HG03135 (cell line): Measurements from ENCODE around the gene ZBTB7A.

Source experiments
- ATAC-seq: cut with Tn5 transposase; IDR thresholded peaks from one replicate; pipeline ENCODE4 v1.9.1; 2021; ENCODE audit warnings: mild to moderate bottlenecking, moderate library complexity; ENCODE audit not compliant: unreplicated experiment

ZBTB7A gene

DNA sequence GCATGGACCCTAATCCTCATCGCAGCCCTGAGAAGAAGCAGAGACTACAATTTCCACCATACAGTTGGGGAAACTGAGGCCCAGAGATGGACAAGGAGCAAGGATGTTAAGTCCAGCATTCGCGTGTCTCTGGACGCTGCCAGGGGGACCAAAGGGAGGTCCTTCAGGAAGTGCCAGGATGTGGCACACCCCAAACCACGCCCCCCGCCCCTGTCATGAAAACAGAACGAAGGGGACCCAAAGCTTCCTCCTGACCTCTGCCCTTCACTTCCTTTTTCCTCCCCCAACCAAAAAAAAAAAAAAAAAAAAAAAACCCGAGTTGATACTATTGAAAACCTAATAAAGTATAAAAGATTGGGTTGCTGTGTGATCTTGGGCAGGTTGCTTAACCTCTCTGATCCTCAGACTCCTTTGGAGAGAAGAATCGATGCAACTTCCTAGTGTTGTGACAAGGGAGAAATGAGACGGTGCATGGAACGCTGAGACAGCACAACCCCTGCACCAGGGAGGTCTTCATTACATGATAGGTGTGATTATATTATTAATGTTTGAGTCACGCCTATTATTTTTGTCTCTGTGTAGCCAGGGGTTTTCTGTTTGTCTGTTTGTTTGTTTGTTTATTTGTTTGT is 2.7 kb upstream of the ZBTB7A start:
- ATAC-seq = no peak

DNA sequence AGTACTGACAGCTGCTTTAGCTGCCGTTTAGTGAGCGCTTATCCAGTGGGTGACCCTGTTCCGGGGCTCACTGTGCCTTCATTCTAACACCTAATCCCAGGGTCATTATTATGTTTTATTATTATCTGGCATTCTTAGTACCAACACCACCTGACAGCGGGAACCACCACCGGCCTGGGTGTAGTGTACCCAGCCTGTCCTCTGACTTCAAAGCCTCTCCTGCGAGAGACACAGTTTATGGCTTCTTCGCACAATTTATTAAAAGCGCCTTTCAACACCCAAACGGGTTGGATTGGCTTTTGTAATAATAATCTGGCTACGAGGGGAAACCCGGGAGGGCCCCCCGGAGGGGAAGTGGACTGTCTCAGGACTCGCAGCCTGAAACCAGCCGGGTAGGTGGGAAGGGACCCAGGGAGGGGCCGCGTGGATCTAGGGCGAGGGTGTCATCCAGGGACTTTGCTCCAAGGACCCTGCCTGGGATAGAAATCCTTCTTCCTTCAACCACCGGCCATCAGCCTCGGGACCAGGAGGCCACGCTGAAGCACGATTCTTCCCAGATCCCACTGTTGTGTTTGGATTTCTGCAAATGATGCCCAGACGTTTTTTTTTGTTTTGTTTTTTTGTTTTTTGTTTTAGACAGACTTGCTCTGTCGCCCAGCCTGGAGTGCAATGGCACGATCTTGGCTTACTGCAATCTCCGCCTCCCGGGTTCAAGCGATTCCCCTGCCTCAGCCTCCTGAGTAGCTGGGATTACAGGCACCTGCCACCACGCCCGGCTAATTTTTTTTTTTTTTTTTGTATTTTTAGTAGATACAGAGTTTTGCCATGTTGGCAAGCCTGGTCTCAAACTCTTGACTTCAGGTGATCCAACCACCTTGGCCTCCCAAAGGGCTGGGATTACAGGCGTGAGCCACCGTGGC is 1.6 kb upstream of the ZBTB7A start:
- ATAC-seq = no peak

DNA sequence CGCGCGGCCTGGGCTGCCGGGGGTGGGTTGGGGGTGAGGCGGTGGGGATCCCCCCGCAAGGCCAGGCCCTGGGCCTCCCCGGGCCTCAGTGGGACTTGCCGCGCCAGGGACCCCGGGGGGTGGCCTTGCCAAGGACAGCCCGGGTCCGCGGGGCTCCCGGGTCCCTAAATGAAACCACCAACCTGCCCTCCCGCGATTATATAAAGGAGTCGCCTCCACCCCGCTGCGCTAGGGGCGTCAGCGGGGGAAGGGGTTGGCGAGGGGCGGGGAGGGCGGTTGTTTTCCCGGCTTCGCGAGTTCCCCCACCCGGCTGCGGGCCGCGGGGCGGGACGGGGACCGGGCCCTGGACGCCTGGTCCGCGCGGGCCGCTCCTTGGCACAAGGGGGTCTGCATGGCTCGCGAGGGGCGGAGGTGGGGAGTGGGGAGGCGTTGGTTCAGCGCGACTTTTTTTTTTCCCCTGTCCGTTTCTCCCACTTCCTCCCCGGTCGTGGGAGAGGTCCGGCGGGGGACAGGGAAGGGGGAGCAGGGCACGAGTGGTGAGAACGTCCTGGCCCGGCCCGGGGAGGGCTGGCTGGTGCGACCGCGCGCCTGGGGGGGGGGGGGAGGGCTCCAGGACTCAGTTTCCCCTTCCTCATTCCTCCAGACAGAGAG is 822 bp upstream of the ZBTB7A start:
- no peak for ATAC-seq

DNA sequence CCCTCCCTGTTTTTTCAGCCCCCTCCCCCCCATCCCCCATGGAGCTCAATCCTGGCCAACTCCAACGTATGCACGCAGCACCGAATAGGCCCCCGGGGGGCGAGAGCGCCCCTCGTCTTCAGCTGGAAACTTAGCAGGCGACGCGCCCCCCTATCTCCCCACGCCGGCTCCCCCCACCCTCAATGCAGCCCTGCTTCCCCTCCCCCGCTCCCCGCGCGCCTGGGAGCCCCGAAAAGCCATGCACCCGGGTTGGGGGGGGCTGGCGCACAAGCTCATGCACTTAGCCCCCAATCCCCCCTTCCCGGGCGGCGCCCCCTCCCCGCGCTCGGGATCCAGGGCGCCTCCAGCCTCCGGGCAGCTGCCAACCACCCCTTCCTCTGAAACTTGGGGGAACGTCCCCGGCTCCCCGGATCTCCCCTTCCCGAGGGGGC is 508 bp downstream of the ZBTB7A start:
- no peak for ATAC-seq

- peak; percentile 67 for ATAC-seq
These were observed 1.1 kb downstream of the ZBTB7A start for GRCh38 chr19:4065430-4066175.

- no peak for ATAC-seq
These were observed 2.0 kb downstream of the ZBTB7A start for GRCh38 chr19:4064496-4065260.

DNA sequence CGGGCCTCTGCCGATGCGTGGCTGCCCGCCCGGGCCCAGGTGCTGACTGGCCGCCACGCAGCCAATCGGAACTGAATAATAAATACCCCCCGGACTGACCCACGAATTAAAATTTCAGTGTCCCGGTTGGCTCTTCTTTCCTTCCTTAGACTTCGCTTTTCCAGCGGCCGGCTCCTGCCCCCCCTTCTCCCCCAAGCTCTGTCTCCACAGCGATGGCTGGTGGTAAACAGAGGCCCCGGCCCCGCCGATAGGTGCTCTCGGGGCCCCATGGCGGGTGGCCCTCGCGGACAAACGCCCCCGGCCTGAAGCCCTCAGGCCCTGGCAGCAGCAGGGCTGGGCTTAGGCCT is 2.6 kb downstream of the ZBTB7A start:
- no peak for ATAC-seq

- no peak for ATAC-seq
These were observed 3.1 kb downstream of the ZBTB7A start for GRCh38 chr19:4063369-4064148.

DNA sequence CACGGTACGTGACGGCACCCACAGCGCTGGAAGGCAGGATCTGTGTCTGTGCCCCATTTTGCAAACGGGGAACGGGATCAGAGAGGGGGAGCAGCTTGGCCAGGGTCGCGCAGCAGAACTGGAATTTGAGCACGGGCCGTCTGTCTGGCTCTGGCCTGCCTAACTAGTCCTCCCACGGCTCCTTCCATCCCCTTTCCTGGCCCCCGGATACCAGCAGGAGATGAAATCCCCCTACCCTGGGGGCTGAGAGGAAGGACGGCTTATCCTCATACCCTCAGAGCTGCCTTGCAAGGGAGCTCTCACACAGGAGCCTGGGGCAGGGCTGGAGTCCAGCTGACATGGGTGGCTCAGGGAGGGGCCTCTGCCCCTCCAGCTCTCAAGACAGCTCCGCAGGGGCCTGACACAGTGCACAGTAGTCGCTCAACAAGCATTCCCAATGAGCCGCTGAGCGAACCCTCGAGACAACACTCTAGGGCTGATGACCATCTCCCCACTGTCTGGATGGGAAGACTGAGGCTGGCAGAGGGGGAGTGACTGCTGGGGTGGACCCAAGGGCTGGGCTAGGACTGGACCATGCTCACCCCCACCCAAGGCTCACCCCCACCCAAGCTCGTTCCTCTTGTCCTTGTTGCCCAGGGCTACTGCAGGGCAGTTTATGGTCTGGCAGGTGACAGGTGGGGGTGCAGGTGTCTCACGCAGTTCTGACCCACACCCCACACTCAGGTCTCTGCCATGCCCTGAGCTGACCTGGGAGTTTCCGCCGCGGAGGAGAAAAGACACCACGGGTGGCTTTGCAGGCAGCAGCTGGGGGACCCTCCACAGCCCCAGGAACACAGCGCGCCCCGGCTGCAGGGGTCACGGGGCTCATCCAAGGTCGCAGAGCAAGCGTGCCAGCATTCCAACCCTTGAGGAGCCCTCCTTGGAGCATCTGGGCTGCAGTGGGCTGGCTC is 4.0 kb downstream of the ZBTB7A start:
- ATAC-seq = no peak

GRCh38 chr19:4061683-4062418 is 4.8 kb downstream of the ZBTB7A start:
- no peak for ATAC-seq

- ATAC-seq = no peak
These were observed 5.5 kb downstream of the ZBTB7A start for GRCh38 chr19:4061178-4061682.

GRCh38 chr19:4060621-4061177 is 6.0 kb downstream of the ZBTB7A start:
- ATAC-seq = no peak

DNA sequence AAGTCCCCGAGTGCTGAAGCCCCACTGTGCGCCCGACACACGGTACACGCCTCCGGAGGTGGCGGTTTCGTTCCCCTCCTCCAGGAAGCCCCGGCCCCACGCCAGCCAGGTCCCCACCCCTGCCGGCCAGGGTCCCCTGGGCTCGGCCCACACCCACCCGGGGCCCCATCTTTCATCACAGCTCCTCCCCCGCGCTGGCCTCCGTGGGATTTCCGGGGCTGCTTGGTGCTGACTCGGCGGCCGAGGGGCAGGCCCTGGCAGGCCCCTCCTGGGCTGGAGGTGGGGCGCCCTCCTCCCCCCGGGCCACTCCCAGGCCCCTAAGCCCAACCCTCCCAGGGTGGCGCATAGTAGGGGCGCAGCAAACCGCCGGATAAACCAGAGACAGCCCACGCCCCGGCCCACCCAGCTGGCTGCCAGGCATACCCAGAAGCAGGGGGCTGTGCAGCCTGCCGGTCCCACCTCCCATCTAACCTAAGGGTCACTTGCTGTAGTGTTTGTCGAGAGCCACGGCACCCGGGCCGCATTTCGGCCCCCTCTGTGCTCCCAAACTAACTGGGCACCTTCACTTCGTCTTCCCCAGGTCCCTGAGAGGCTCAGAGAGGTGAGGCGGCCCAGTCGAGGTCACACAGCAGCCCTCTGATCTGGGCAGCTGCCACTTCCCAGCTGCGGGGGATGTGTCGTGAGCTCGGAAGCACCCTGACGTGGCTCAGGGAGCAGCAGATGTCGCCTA is 6.6 kb downstream of the ZBTB7A start:
- ATAC-seq = no peak

- no peak for ATAC-seq
These were observed 7.2 kb downstream of the ZBTB7A start for GRCh38 chr19:4059453-4059871.

- ATAC-seq = no peak
These were observed 7.8 kb downstream of the ZBTB7A start for GRCh38 chr19:4058693-4059452.
